GM18909 (cell line): Measurements from ENCODE around the gene ITCH.
A peak's percentile ranks its signal among the peaks of the same experiment; 100 is the strongest.
"Not testable (repeated sequence)": the region's sequence is repeated elsewhere in the genome, so short reads cannot be mapped to it uniquely, and the experiment has no call there.

Experiments
- ATAC-seq: cut with Tn5 transposase; IDR thresholded peaks from one replicate; pipeline ENCODE4 v1.9.1; 2021; ENCODE audit warnings: mild to moderate bottlenecking; ENCODE audit not compliant: unreplicated experiment, poor library complexity

The ITCH gene

GRCh38 chr20:34343458-34344211 is 19.4 kb upstream of the ITCH start:
- no peak for ATAC-seq

GRCh38 chr20:34344238-34344637 is 18.8 kb upstream of the ITCH start:
- ATAC-seq = no peak

- no peak for ATAC-seq
These were observed 17.7 kb upstream of the ITCH start for GRCh38 chr20:34345402-34345736.

- ATAC-seq = not testable (repeated sequence)
These were observed 17.1 kb upstream of the ITCH start for GRCh38 chr20:34345839-34346532.

GRCh38 chr20:34346533-34346865 is 16.6 kb upstream of the ITCH start:
- ATAC-seq = not testable (repeated sequence)

- no peak for ATAC-seq
These were observed 15.5 kb upstream of the ITCH start for GRCh38 chr20:34347571-34347970.

GRCh38 chr20:34350095-34350494 is 13.0 kb upstream of the ITCH start:
- no peak for ATAC-seq

GRCh38 chr20:34353467-34353866 is 9.6 kb upstream of the ITCH start:
- not testable (repeated sequence) for ATAC-seq

GRCh38 chr20:34355427-34355826 is 7.6 kb upstream of the ITCH start:
- no peak for ATAC-seq

- not testable (repeated sequence) for ATAC-seq
These were observed 3.3 kb upstream of the ITCH start for GRCh38 chr20:34359729-34360128.

- ATAC-seq = no peak
These were observed 491 bp upstream of the ITCH start for GRCh38 chr20:34362502-34363061.

- peak; percentile 43 for ATAC-seq
These were observed 571 bp downstream of the ITCH start for GRCh38 chr20:34363465-34364222.

- ATAC-seq = no peak
These were observed 1.1 kb downstream of the ITCH start for GRCh38 chr20:34364223-34364506.

GRCh38 chr20:34365765-34366213 is 2.7 kb downstream of the ITCH start:
- ATAC-seq = peak; percentile 52

- no peak for ATAC-seq
These were observed 4.1 kb downstream of the ITCH start for GRCh38 chr20:34367155-34367554.

- not testable (repeated sequence) for ATAC-seq
These were observed 4.8 kb downstream of the ITCH start for GRCh38 chr20:34367911-34368310.

- no peak for ATAC-seq
These were observed 5.5 kb downstream of the ITCH start for GRCh38 chr20:34368547-34368946.

GRCh38 chr20:34369265-34369664 is 6.2 kb downstream of the ITCH start:
- ATAC-seq = no peak

- no peak for ATAC-seq
These were observed 7.0 kb downstream of the ITCH start for GRCh38 chr20:34370062-34370461.

GRCh38 chr20:34373445-34373844 is 10.4 kb downstream of the ITCH start:
- ATAC-seq = no peak

GRCh38 chr20:34374209-34374760 is 11.2 kb downstream of the ITCH start:
- ATAC-seq = no peak
